ENCODE data around the gene HIBADH.
"Not testable (repeated sequence)": the region's sequence is repeated elsewhere in the genome, so short reads cannot be mapped to it uniquely, and the experiment has no call there.

DNA sequence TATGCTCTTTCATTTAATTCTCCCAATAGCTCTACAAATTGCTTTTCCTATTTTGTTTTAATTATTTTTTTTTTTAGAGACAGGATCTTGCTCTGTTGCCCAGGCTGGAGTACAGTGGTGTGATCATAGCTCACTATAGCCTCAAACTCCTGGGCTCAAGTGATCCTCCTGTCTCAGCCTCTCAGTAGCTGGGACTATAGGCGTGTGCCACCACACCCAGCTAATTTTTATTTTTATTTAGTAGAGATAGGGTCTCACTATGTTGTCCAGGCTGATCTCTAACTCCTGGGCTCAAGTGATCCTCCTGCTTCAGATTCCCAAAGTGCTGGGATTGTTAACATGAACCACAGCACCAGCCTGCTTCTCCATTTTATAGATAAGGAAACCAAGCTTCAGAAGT lies 151.3 kb downstream of the HIBADH start:
- not testable (repeated sequence) for TF ChIP-seq CTCF (IDR thresholded peaks at IDR 0.05); ZFX (IDR thresholded peaks at IDR 0.05; ENCODE audit: borderline replicate concordance)
